Forelimb muscle (tissue), 1 donor: ENCODE measurements around the gene FGFBP3. TPM values are rescaled to one million over a fixed set of nuclear protein-coding genes. Genes with fewer than 3 reads are reported as not detected.
"Not testable (repeated sequence)": the region's sequence is repeated elsewhere in the genome, so short reads cannot be mapped to it uniquely, and the experiment has no call there.

Experiments used
- DNase-seq: peaks from one replicate; pipeline ENCODE4 v3.0.0-alpha.2; 2013; ENCODE audit warnings: low read depth
- polyA plus RNA-seq: library from polyadenylated mRNA; unstranded; fragments of 120-200 nt; gene quantifications from one replicate; pipeline ENCODE4 v1.2.1, GENCODE V29; 2013; ENCODE audit not compliant: insufficient read length

FGFBP3 gene
- polyA plus RNA-seq, 1 donor: 2.1 TPM

DNA sequence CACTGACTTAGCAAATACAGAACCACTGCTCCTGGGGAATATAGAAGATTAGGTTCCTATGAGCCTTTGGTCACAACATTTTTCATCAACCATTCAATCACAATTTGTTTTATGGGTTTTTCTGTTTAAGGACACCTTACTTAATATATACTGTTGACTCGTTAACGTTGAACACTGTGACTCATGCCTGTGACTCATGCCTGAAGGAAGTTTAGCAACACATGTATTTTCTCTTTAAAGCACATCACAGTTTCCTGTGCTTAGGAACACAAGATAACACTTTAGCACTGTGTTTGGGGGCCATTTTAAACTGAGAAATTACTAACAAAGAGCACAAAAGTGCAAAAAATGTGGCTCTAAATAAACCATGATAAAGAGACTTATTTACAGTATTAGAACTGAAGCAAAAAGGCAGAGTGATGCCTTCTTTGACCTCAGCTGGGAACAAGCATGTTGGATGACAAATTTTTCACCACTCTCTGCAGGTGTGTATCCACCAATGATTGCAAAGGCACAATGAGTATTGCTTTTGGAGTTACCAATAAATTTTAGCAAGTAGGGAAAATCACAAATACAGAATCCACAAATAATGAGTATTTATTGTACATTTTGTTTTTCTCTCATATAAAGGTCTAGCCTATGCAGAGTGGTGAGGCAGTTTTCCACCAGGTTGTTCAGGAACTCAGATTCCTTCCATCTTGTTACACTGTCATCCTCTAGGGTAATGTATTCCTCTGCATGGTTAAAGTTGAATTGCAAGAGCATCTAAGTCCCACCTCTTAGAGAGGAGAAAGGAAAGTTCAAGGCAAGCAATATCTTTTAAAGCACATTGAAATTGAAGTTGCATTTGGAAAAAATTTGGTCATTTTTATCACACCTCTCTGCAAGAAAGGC is 7.3 kb downstream of the FGFBP3 start:
- no peak for DNase-seq

DNA sequence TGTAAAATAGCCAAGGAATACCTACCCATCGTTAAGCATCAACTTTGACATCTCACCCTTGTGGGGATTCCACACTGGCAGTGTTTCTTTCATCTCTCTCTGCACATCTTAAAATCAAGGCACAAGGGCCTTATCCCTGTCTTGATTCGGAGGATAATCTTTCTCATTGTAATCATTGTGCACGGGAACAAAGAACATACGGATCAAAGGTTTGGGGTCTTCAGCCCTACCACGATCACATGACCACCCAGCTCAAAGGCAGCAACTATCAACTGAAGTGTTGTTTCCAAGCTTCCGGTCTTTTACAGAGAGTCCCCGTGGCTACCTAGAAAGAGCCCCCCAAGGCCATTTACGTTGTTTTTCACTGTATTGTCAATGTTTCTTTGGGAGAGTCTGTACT is 11.9 kb downstream of the FGFBP3 start:
- no peak for DNase-seq

DNA sequence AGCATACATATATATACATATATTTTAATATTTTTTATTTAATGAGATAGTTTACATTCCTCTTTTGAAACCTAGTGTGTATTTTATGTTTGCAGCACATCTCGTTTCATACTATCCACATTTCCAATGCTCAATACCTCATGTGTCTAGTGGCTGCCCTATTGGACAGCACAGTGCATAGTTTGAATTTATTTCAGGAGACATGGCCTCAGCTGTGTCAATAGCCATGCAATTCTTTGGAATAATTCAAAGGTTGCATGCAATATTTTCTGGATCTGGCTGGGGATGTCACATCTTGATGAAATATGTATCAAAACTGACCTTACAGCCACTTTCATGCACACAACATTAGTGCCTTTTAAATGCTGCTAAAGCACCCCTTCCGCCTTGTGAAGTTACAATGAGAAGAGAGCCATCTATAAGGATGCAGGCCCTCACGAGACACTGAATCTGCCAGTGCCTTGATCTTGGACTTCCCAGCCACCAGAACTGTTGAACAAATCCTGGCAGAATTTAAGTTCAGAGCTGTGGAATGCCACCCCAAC is 13.0 kb downstream of the FGFBP3 start:
- no peak for DNase-seq

DNA sequence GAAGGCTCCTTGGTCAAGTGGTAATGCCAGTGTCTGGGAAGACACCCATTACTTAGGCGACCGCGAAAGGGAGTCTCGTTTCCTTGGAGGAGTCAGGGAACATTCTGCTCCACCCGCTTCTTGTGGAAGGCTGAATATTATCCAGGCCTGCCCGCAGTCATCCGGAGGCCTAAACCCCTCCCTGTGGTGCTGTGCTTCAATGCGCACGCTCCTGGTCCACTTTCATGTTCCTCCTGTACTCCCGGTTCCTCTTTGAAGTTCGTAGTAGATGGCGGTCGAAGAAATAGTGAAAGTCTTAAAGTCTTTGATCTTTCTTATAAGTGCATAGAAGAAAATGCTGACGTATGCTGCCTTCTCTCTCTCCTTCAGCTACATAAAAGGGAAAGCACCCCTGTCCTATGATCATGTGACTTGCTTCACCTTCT is 15.0 kb downstream of the FGFBP3 start:
- not testable (repeated sequence) for DNase-seq

DNA sequence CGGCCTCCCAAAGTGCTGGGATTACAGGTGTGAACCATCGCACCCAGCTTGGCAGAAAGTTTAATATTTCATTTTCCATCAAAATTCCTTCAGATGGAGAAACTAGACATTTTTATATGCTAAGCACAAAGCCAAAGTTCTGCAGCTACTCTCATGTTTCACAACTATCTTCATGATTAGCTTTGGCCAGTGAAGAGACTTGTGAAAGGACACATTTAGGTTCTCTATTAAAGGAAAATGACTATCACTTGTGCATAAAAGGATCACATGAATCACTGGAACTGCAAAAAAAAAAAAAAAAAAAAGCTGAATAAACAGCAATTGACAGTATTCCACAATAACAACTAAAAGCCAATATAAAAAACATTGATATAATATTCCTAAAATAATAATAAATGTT is 16.2 kb downstream of the FGFBP3 start:
- no peak for DNase-seq

DNA sequence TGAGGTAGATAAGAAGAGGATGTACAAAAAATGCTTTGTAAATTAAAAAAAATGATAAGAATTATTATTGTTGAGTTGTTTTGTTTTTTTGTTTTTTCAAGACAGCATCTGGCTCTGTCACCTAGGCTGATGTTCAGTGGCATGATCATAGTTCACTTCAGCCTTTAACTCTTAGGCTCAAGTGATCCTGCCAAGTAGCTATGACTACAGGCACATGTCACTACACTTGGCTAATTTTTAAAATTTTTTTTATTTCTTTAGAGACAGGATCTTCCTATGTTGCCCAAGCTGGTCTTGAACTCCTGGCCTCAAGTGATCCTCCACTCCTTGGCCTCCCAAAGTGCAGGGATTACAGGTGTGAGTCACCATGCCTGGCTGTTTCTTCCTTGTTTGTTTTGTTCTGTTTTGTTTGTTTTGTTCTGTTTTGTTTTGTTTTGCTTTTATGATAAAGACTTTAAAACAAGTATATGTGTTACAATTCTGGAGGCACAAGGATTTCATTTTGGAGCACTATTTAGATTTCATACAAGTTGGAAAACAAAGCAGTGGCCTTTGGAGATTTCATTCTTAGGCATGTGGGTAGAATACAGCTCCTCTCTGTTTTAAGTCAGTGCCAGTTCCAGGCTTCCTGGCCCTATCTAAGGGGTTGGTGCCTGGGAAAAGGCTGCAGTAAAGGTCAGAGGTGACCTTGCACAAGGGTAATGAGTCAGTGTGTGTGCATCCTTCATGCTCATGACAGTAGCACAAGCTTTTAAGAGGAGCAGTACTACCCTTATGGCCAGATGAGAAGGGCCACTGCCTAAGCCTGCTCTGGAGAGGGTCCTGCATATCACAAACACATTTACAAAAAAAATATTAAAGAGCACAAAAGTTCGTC is 17.9 kb downstream of the FGFBP3 start:
- DNase-seq: no peak

DNA sequence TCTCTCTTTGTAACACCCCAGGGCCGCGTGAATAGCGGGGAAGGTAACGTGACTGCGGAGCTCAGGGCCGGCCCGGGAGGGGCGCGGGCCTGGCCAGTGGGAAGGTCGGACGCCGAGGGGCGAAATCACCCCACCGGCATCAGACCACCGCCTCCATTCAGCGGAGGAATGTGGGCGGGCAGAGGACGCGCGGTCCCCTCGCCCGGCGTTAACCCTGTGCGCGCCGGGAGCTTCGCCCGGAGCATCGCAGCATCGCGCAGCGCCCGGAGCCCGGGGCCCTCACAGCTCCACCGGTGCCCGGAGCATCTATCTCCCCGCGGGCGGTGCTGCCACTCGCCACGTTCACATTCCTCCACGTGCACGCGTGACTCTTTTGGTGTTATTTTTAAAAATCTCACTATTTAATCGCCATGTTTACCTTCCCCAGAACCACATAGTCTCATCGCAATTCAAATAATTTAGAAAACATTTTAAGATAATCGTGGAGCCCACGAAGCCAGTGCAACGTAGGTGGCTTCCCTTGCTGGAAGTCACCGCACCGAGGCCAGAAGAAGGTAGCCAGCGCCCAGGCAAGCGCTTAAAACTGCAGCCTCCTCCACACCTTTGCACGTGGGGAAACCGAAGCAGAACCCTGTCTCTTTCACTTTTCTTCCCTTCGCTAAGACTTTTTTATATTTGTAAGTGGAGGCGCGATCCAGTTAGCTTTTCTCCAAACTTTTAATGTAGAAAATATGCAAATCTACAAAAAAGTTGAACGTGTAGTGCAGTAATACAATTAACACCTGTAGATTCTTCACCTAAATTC is 21.8 kb downstream of the FGFBP3 start:
- no peak for DNase-seq

DNA sequence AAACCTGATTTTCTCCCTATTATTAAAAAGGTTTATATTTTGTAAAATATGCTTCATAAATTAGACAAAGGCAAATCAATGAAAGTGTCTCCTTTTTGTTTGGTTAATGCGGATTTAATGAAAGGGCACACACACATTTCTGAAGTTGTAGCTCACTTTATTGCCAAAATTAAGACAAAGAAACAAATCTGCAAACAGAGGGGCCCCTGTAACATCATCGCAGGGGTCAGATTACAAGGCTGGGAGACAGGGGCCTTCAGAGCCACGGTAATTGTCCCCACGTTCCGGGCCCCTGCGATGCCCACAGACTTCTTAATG is 22.4 kb downstream of the FGFBP3 start:
- no peak for DNase-seq

DNA sequence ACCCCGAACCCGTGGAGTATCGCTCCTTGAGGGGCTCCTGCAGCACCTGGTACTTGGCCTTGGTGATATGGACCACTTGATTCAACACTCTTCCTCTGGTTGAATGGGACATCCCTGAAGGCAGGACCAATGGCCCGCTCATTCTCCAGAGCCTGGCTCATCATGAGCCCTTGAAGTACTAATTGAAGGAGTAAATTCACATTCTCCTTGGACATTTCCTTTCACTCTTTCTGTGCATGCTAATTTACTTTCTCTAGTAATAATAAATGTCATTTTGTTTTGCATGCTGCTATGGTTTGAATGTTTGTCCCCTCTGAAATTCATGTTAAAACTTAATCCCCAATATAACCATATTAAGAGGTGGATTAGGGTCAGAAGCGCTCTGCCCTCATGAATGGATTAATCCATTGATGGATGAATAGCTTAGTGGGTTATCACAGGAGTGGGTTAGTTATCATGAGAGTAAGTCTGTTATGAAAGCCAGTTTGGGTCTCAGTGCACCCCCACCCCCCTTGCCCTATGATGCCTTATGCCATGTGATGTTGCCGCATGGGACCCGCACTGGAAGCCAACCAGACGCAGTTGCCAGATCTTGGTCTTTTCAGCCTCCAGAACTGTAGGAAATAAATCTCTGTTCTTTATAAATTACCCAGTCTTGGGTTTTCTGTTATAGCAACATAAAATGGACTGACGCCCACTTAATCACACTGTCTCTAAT is 23.8 kb downstream of the FGFBP3 start:
- no peak for DNase-seq

DNA sequence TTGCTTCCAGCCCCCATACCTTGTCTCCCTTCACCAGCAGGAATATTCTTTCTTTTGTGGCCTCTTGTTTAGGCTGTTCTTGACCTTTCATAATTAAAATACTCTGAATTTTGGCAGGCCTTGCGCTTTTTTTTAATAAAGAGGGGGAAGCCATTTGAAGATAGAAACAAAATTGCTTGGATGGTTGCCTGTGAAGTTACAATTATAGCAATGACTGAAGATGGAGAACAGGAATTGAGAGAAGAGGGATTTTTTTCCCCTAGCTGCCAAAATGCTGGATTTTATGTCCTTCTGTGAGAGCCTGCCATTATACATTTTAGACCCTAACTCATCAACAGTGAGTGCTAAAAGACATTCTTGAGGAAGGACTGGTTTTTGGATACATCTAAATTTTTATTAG is 24.8 kb downstream of the FGFBP3 start:
- DNase-seq: no peak

DNA sequence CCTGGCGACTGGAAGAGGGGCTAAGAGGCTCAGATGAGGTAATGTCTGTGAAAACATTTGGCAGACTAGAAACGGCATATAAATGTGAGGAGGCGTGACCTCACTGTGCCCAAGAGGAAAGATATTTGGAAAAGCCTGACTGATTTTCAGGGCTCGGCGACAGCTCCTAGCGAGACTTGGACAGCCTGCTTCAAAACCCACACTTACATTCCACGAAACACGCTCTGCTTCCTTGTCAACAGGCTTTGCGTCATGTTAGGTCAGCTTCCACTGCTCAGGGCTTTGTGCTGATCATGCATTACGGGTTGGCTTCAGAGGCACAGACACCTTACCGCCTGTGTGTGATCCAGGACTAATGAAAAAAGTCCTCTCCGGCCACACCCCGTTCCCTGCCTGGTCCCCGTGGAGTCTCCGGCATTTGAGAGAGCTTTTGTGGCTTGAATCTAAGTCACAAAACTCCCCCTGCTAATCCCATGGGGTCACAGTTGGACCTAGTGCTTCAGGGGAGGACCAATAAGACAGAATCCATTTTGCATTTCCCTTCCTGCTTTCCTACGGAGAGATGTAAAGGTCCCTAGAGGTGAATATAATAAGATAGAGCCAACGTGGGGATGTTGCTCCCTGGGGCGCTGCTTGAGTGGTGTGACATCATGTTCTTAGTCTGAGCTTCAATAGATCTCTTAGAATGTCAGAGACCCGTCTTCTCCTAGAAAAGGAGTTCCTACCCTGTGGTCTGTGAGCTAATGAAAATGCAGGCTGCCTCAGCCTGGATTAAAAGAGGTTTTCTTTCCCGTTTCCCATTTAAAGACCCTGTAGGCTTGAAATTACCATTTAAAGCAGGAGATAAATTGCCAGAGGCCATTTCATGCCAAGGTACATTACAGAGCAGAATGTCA is 25.5 kb downstream of the FGFBP3 start:
- peak; percentile 31 for DNase-seq

DNA sequence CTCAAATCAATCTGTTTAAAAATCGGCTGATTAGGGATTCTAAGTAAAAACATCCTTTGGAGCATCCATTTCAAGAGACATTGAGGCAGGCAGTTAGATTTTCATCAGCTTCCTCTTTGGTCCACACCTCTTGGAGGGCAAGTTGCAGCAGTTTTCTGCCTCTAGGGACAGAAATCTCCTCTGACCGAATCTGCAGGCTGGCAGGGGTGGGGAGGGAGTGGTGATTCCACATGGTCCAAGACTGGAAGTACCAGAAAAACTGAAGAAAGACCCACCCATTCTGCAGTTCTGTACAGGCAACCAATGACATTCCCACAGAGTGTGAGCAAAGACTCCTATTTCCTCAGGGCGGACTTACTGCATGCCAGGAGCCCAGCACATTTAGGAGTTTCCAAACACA is 29.0 kb downstream of the FGFBP3 start:
- DNase-seq: no peak

DNA sequence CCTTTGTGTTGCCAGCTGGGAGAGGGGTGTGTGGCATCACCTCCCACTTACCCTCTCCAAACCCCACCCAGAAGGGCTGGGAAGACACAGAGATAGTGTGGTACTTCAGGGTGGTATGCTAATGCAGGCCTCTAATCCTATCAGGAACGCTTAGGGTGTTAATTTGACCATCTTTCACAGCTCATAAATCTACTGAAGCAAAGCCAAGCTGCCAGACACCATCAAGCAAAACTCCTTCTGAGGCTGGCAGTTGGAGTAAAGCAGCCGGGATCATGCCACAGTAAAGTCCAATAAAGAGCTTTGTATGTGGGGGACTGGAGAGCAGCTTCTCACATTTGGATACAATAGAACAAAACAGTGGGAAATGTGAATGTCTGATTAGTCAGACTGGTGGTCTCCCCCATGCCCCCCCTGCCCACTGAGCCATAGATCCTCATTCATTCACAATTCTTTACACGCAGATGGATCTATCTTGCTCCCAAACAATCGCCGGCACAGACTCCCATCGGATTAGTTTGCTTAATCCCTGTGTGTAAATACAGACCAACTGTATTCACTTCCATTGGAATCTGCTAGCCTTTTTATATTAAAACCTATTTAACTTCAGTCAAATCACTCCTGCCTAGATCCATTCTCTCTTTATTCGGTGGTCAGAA is 29.6 kb downstream of the FGFBP3 start:
- DNase-seq: no peak

DNA sequence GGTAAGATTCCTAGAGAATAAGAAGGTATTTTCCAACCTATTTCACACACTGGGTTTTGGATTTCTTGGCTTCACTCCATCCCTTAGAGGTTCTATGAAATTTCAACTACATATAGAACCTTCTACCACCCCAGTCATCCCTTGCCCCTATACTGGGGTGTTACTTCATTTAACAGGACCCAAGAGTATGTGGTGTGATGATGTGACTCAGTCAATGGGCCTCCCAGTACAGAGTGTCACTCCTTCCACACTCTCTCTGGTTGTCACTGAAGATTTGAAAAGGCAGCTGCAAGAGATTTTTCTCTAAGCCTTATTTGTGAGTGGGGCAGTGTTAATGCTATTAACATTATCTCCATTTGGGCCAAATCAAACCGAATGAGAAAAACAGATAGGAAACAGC is 33.5 kb downstream of the FGFBP3 start:
- DNase-seq: no peak

DNA sequence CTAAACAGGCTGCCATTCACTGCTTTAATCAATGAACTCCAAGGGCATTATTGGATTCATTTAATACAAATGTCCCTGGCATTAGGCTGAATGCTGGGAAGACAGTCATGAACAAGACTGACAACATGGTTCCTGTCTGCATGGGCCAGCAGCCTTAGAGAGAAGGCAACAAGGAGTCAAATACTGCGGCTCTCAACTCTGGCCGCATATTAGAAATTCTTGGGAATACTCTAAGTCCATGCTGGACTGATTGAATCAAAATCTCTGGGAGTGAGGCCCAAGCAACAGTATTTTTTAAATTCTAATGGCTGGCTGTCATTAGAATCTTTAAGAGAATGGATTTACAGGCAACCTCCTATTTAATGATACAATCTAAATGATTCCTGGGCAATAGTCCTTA is 34.1 kb downstream of the FGFBP3 start:
- no peak for DNase-seq

DNA sequence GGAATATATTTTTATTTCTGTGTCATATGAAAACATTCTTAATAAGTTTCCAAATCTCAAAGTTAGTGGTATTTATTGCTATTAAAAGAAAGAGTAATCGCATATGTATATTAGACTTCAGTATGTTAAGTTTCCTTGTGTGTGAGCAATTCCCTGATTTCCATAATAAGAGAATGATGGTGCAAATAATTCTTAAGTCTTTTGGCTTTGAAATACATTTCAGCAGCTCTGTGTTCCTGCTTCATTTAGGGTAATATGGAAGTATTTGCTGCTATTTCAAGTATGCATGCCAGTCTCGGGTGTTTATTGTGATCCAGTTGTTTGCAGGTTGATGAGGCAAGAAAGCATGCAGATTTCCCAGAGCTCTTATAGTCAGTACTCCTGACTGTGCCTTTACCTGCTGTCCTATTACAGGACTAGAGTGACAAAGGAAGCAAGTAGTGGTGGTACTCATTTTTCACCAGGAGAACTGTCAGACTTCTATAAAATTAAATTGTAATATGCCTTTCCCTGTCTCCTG is 43.7 kb downstream of the FGFBP3 start:
- DNase-seq: no peak

DNA sequence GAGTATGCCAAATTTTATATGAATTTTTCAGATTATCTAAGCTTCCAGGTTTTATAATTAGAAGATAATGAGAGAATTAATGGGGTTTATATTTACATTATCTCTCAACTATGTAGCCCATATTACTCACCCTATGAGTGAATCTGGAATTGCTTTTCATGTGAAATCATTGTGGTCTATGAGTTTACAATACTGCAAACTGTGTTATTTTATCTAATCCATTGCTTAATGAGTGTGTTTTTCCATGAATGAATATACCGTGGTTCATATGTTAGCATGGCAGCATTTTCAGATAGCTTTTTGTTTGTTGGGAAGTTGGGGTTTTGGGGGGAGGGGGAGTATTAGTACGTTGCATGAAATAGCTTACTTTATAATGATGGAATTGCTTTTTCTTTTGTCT is 44.5 kb downstream of the FGFBP3 start:
- no peak for DNase-seq

DNA sequence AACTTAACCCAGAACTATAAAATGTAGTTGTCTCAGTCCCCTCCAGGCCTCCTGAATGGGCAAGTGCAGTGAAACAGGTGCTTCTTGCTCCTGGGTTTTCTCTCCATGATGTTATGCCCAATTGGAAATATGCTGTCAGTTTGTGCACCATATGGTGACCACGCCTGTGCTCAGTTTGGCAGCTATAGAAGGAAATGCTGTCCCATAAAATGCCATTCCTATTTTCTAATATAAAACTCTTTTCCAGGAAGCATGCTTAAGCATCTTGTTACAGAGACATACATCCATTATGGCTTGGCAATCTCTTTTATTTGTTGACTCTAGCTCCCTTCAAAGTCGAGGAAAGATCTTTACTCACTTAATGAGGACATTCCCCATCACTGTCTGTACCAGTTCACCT is 45.2 kb downstream of the FGFBP3 start:
- no peak for DNase-seq

DNA sequence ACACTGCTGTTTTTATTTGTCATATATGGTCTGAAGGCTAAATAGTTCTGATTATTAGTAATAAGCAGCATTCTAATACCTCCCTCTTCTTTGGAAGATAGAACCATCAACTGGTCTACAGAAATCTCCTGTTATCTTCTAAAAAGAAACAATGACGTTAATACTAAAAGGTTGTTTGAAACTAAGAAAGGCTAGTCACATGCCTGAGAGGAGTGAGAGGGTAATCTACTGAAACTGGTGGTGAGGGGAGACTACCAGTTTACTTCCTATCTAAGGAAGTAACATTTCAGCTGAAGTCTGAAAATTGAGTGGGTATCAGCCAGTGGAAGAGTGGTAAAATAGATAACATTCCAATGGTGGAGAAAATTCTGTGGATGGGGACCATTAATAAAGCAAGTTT is 48.4 kb downstream of the FGFBP3 start:
- DNase-seq: no peak
